GM15510 (cell line): ENCODE measurements around the gene ACP3.

Source experiments
- POLR2A ChIP-seq: IDR thresholded peaks from 3 replicates; pipeline ENCODE4 v1.6.1; 2011; ENCODE audit warnings: borderline replicate concordance; ENCODE audit not compliant: insufficient read length; ENCODE audit errors: extremely low read depth

Gene ACP3, protein sequence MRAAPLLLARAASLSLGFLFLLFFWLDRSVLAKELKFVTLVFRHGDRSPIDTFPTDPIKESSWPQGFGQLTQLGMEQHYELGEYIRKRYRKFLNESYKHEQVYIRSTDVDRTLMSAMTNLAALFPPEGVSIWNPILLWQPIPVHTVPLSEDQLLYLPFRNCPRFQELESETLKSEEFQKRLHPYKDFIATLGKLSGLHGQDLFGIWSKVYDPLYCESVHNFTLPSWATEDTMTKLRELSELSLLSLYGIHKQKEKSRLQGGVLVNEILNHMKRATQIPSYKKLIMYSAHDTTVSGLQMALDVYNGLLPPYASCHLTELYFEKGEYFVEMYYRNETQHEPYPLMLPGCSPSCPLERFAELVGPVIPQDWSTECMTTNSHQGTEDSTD

DNA sequence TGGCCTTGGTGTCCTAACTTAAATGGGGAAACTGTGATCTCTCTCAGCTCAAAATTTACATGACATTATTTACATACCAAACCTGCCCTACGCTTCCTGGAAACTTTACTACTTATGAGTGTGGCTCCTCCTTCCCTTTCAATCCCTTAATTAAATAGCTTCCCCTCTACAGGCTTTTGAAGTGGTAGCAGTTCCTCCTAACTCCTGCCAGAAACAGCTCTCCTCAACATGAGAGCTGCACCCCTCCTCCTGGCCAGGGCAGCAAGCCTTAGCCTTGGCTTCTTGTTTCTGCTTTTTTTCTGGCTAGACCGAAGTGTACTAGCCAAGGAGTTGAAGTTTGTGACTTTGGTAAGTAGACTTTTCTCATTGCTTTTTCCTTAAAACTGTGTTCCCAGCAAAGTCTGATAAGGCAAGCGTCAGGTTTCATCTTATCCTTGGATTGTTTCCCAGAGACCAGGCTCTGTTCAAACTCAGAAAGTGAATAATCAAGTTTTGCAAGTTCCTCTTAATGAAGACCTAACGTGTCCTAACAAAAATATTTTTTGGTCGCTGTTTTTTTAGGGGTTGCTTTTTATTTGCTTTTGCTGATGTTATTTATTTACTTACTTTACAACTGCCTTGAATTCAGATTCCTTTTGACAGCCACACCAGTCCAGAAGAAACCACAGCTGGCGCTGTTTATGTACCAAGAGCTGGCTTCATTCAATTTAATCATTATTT lies at the start of gene ACP3:
TSS of gene ACP3 (plus strand) at position 179 of the 720 bp plus-strand sequence. CDS start at position 229, 50 bp downstream.
- TF ChIP-seq POLR2A = no peak

DNA sequence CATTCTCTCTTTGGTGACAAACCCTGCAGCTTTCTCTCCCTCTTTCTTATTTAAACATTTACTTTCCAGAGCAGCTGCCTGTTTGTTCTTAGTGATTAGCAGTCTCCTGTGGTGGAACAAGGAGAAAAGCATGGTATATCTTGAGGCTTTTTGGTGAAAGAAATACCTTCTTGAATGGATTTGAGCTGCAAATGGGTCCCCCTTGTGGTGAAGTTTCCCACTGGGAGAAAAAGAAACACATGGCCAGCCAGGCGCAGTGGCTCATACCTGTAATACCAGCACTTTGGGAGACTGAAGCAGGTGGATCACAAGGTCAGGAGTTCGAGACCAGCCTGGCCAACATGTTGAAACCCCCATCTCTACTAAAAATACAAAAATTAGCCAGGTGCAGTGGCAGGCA lies 48.3 kb upstream of the ACP3 start:
- no peak for TF ChIP-seq POLR2A

DNA sequence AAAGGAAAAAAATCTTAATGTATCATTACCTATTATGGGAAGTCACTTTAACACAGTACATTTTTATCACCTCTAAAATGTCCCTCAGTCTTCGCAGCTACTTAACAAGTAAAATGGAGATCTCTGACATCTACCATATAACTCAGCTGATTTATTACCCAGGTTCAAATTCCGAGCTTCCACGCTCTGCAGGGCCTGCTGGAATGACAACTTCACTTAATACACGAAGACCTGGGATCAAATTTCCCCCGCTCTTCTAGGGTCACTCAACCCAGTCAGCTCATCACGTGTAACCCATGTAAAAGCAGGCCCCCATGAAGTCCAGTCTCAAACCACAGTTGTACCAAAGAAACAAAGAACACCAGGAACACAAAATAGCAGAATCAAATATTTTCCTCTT lies 44.2 kb upstream of the ACP3 start:
- TF ChIP-seq POLR2A = no peak

DNA sequence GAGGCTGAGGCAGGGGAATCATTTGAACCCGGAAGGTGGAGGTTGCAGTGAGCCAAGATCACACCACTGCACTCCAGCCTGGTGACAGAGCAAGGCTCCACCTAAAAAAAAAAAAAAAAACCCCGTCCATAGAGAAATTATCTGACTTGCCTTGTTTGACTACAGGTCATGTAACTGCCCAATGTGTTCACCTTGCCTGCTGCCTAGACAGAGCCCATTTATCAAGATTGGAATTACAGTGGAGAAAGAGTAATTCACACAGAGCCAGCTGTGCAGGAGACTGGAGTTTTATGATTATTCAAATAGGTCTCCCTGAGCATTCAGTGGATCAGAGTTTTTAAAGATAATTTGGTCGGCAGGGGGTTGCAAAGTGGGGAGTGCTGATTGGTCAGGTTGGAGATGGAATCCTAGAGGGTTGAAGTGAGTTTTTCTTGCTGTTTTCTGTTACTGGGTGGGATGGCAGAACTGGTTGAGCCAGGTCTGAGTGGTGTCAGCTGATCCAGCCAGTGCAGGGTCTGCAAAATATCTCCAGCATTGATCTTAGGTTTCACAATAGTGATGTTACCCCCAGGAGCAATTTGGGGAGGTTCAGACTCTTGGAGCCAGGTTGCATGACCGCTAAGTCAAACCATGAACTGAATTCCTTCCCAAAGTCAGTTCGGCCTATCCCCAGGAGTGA lies 40.8 kb upstream of the ACP3 start:
- no peak for TF ChIP-seq POLR2A

DNA sequence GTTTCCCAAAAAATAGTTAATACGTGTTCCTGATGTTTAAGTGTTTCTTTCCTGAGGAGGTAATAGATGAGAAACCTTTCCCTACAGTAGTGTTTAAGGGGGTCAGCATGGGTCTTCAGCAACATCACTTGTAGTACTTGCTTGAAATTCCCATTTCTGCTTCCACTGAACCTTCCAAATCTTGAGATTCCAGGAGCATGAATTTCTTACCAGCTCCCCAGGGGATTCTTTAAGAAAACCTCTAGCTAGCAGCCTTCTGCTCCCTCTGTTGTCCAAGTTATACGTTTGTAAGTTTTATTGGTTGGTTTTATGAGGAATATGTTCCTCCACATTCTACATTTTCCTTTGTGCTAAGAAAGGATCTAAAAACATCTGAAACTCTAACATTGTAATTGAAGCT lies 38.2 kb upstream of the ACP3 start:
- TF ChIP-seq POLR2A = no peak

DNA sequence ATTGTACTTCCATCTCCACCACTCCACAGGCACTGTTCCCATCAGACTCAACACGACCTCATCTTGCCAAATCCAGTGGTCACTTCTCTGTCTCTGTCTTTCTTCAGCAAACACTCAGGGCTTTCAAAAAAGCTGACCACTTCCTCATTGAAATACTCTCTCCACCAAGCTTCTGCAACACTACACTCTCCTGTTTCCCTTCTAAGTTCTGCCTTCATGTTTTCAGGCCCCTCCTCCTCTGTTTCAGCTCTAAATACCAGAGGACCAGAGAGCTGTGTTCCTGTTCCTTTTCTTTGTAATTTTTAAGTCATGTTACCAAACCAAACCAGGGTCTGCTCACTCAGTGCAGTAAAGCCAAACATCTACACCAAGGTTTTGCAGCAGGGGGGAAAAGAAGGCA lies 33.8 kb upstream of the ACP3 start:
- TF ChIP-seq POLR2A = no peak

DNA sequence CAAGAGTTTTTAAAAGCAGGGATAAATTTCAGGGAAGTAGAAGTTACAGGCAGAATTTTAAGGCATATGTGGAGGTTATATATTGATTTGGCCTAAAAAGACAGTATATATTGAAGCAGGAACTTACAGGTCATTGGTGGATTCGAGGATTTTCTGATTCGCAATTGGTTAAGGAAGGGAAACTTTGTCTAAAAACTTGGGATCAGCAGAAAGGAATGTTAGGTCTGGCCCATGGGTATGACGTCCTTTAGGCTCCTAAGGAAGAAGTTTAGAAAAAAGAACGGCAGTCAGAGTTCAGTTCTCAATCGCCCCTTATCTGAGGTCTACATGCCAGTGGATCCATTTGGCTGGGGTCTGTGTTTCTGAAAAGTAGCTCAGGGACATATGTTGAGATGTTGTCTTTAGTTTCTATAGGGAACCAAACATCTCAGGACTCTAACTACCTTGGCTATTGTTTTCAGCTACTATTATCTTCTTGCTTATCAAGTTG lies 33.2 kb upstream of the ACP3 start:
- TF ChIP-seq POLR2A = no peak

DNA sequence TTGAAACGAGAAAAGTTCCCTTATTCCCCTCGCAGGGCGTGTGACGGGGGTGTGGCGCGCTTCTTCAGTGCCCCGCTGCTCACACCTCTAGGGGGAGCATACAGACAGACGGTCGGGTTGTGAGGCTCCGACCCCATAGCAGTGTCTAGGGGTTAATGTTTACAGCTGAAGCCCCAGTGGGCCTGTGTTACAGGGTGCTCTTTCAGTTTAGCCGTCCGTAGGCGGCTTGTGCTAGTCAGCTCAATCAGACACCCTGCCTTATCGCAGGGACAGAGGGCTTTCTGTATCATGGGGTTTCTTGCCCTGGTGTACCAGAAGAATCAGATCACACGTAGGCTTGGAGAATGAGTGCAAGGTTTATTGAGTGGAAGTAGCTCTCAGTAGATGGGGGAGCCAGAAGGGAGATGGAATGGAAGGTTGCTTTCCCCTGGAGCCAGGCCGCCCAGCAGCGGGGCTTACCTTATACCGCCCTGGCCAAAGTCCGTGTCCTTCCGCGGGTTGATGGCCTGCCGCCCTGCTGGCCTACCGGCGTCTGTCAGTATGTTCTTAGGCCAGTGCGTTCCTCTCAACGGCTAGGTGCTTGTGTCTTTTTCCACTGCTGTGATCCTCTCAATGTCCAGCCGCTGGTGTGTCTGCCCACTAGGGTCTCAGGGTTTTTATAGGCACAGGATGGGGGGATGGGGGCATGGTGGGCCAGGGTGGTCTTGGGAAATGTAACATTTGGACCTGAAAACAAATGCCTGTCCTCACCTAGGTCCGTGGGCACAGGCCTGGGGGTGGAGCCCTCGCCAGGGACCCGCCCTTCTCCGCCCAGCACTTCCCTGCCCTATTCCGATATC lies 32.2 kb upstream of the ACP3 start:
- no peak for TF ChIP-seq POLR2A

DNA sequence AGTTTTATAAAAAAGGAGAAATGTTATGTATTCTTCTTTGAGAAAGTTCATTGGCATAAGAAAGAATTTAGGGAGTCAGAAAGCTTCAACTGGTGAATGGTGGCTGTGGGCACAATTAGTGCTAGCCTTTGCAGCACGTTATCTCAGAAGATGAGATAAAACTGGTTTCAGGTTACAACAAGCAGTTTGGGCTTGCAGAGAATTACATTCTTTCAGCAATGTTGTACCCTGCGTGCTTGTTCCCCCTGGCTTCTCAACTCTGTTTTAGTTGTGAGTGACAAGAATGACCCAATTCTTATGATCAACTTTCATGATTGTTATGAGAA lies 31.6 kb upstream of the ACP3 start:
- no peak for TF ChIP-seq POLR2A

DNA sequence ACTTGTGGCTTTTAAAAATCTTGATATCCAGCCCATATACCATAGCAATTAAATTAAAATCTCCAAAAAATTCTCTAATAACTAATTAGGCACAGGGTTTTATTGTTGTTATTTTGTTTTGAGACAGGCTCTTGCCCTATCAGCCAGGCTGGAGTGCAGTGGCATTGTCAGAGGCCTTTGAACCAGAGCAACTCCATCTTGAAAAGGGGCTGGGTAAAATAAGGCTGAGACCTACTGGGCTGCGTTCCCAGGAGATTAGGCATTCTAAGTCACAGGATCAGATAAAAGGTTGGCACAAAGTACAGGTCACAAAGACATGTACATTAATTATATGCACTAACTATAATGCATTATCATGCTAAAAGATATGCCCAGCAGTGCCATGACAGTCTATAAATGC lies 31.2 kb upstream of the ACP3 start:
- no peak for TF ChIP-seq POLR2A

DNA sequence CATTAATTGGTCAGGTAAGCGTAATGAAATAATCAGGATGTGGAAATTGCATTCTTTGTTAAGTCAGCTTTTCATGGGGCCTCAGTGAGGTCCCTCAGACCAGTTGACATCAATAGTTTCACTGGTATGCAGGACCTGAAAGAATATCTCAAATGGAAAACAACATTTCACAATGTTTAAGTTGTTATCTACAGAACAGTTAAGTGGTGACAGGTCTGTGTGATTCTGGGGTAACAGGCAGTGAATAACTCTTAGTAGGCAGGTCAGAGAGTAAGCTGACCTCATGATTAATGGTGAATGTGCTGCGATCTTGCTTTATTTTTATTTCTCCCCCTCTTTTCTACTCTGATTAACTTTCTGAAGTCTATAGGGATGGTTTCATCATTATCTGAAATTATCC lies 28.9 kb upstream of the ACP3 start:
- no peak for TF ChIP-seq POLR2A

DNA sequence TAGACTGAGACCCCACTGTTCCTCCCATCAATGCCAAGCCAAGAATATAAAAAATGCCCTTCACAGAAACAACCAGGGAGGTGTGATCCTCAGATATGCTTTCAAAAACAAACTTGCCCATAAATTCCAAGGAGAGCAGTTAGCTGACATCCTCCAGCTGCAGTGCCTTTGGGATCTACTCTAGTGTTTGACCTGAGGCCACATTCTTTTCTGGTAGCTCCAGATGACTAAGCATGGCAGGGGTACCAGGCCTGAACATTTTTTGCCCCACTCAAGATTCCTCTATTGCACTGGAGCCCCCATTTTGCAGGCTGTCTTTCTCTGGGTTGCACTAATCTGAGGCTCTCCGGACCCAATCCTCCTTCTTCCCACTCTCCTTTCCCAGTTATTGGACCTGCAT lies 27.9 kb upstream of the ACP3 start:
- no peak for TF ChIP-seq POLR2A

DNA sequence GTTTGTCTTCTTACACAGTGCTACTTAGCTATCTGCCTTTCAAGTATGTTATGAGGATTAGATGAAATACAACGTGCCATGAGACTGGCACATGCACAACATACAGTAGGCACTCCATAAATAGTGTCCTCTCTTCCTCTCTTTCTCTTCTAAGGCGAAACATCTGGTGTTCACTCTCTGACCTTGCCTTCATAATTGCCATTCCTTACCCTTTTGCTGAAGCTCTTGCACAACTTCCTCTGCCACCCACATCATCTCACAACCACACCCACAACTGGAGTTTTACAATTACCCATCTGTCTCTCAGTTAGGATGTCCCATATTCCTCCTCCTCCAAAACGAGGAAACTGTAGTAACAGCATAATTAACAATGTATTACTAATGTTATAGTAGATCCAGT lies 26.4 kb upstream of the ACP3 start:
- TF ChIP-seq POLR2A = no peak

DNA sequence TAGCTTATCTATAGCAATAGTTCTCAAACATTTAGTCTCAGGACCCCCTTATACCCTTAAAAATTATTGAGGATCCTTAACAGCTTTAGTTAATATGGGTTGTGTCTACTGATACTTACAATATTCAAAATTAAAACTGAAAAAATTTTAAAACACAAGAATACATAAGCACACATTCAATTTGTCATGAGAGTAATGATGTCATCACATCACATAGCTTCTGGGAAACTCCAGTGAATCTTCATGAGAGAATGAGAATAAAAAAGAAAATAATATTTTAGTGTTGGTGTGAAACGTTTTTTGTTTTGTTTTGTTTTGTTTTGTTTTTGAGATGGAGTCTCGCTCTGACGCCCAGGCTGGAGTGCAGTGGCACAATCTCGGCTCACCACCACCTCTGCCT lies 25.2 kb upstream of the ACP3 start:
- no peak for TF ChIP-seq POLR2A

DNA sequence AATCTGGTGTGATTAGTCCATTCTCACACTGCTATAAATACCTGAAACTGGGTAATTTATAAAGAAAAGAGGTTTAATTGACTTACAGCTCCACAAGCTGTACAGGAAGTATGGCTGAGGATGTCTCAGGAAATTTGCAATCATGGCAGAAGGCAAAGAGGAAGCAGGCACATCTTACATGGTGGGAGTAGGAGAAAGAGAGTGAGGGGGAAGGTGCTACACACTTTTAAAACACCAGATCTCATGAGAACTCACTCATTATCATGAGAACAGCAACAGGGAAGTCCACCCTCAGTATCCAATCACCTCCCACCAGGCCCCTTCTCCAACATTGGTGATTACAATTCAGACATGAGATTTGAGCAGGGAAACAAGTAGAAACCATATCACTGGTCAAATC lies 24.0 kb upstream of the ACP3 start:
- no peak for TF ChIP-seq POLR2A
